Mesenchymal stem cell (in vitro differentiated cells and primary cell): Measurements from ENCODE around the gene C1orf53.
A peak's percentile ranks its signal among the peaks of the same experiment; 100 is the strongest.

Experiments used
- DNase-seq: peaks from one replicate; pipeline ENCODE4 v3.0.0-alpha.2; 2013
- H2AFZ ChIP-seq: one replicate; pipeline ENCODE4 v1.6.1; 2013; ENCODE audit warnings: low read depth, mild to moderate bottlenecking, control low read depth, inconsistent platforms, low read length, moderate library complexity
- H2AK5ac ChIP-seq: 2 replicates; pipeline ENCODE4 v1.6.1; 2013; ENCODE audit warnings: low read length, moderate library complexity, mild to moderate bottlenecking, inconsistent platforms; ENCODE audit not compliant: severe bottlenecking
- H2BK120ac ChIP-seq: one replicate; pipeline ENCODE4 v1.6.1; 2013; ENCODE audit warnings: low read depth, mild to moderate bottlenecking, inconsistent platforms, low read length, moderate library complexity
- H2BK12ac ChIP-seq, 2 experiments: one replicate each; pipeline ENCODE4 v1.6.1; 2013; ENCODE audit warnings: inconsistent platforms in 2 of 2, low read length in 2 of 2, mild to moderate bottlenecking in 2 of 2, moderate library complexity in 2 of 2, control low read depth in 1 of 2
- H2BK15ac ChIP-seq: one replicate; pipeline ENCODE4 v1.6.1; 2013; ENCODE audit warnings: mild to moderate bottlenecking, low read depth, inconsistent platforms; ENCODE audit not compliant: poor library complexity, severe bottlenecking
- H2BK5ac ChIP-seq: 2 replicates; pipeline ENCODE4 v1.6.1; 2013; ENCODE audit warnings: low read depth, mild to moderate bottlenecking, low read length, control low read depth, inconsistent platforms; ENCODE audit not compliant: poor library complexity, severe bottlenecking
- H3K14ac ChIP-seq, 2 experiments: one replicate each; pipeline ENCODE4 v1.6.1; 2013; ENCODE audit warnings: inconsistent platforms in 2 of 2, low read length in 2 of 2, control low read depth in 1 of 2, mild to moderate bottlenecking in 1 of 2, moderate library complexity in 1 of 2
- H3K18ac ChIP-seq, 2 experiments: one replicate each; pipeline ENCODE4 v1.6.1; 2013; ENCODE audit warnings: inconsistent platforms in 2 of 2, low read length in 2 of 2, control low read depth in 1 of 2, low read depth in 1 of 2, mild to moderate bottlenecking in 1 of 2
- H3K23ac ChIP-seq, 2 experiments: one replicate each; pipeline ENCODE4 v1.6.1; 2013; ENCODE audit warnings: inconsistent platforms in 2 of 2, low read length in 2 of 2, mild to moderate bottlenecking in 2 of 2, moderate library complexity in 2 of 2, control low read depth in 1 of 2
- H3K27ac ChIP-seq: 2 replicates; pipeline ENCODE4 v1.5.1; 2013; ENCODE audit warnings: mild to moderate bottlenecking, moderate library complexity, low read length, control low read depth, inconsistent platforms; ENCODE audit not compliant: poor library complexity, severe bottlenecking
- H3K27me3 ChIP-seq, 2 experiments: 2 replicates each; pipeline versions ENCODE4 v1.6.1 to v1.7.0; 2013; ENCODE audit warnings: low read length in 2 of 2, mild to moderate bottlenecking in 2 of 2, moderate library complexity in 2 of 2, control low read depth in 1 of 2, inconsistent platforms in 1 of 2; ENCODE audit not compliant: control insufficient read depth in 1 of 2, insufficient read depth in 1 of 2
- H3K36me3 ChIP-seq, 2 experiments: 2 replicates each; pipeline versions ENCODE4 v1.6.1 to v1.7.0; 2013; ENCODE audit warnings: low read length in 2 of 2, control low read depth in 1 of 2, inconsistent platforms in 1 of 2, low read depth in 1 of 2, mild to moderate bottlenecking in 1 of 2; ENCODE audit not compliant: insufficient read depth in 2 of 2, control insufficient read depth in 1 of 2
- H3K4ac ChIP-seq, 2 experiments: one replicate each; pipeline ENCODE4 v1.6.1; 2013; ENCODE audit warnings: inconsistent platforms in 2 of 2, low read length in 2 of 2, mild to moderate bottlenecking in 2 of 2, moderate library complexity in 2 of 2, control low read depth in 1 of 2, low read depth in 1 of 2
- H3K4me1 ChIP-seq: 2 replicates; pipeline ENCODE4 v1.6.1; 2013; ENCODE audit warnings: low read depth, low read length, control low read depth; ENCODE audit not compliant: control insufficient read depth, insufficient read depth
- H3K4me2 ChIP-seq: 2 replicates; pipeline ENCODE4 v1.6.1; 2013; ENCODE audit warnings: low read length, mild to moderate bottlenecking, inconsistent platforms; ENCODE audit not compliant: poor library complexity, severe bottlenecking
- H3K4me3 ChIP-seq, 2 experiments: 2 replicates each; pipeline versions ENCODE4 v1.5.1 to v1.7.0; 2013; ENCODE audit warnings: low read length in 2 of 2, mild to moderate bottlenecking in 2 of 2, control low read depth in 1 of 2, low read depth in 1 of 2; ENCODE audit not compliant: insufficient read depth in 1 of 2
- H3K79me1 ChIP-seq: replicated peaks from 2 replicates; pipeline ENCODE4 v1.6.1; 2013; ENCODE audit warnings: mild to moderate bottlenecking, control low read depth, low read length, inconsistent platforms; ENCODE audit not compliant: poor library complexity, severe bottlenecking
- H3K9ac ChIP-seq: 2 replicates; pipeline ENCODE4 v1.7.0; 2013; ENCODE audit warnings: mild to moderate bottlenecking, low read length, moderate library complexity
- H3K9me3 ChIP-seq: 2 replicates; pipeline ENCODE4 v1.7.0; 2013; ENCODE audit warnings: mild to moderate bottlenecking, low read length; ENCODE audit not compliant: control insufficient read depth
- H4K8ac ChIP-seq: one replicate; pipeline ENCODE4 v1.6.1; 2013; ENCODE audit warnings: inconsistent platforms, mild to moderate bottlenecking, low read length, moderate library complexity
- H4K91ac ChIP-seq: one replicate; pipeline ENCODE4 v1.6.1; 2013; ENCODE audit warnings: mild to moderate bottlenecking, low read length, inconsistent platforms
- WGBS: methylation state at CpG from one replicate; pipeline ENCODE4 v1.1.7; 2013; ENCODE audit warnings: mixed read lengths; 5-methylcytosine and 5-hydroxymethylcytosine counted together

The C1orf53 gene

DNA sequence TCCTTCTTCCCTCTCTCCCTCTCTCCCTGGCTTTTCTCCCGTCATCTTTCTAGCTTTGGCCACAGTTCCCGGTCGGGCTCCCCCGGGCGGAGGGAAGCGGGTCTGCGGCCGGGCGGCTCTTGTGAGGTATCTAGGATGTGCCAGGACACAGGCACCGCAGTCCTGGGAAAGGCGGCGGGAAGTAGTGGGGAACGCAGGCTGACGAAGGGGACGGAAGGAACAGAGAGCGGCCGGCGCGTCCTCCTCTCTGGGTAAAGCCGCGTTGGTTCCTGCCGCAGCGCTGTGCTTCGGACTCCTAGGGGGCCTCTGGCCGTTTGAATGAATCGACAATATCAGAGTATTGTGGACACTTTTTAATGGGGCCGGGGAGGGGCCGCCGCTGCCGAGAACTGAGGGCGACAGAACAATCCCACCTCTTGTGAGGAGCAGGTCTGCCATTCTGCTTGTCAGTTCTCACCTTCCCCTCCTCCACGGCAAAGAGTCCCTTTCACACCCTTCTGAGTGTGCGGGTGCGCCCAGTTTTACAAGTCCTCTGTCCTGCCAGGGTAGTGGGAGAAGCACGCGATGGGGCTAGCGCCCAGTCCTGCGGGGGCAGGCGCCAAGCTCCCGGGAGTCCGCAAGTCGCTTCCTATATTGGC is 13.6 kb downstream of the C1orf53 start:
- no peak overlapping the region for H2BK5ac ChIP-seq
- WGBS, result under 1% methylated on average over 38 of the region's 42 CpGs
- DNase-seq, result peak; percentile 68
- H3K4me3 ChIP-seq, result peak overlapping the region in 1 of 2 experiments; percentile 66
- H4K8ac ChIP-seq, result peak overlapping the region; percentile 2
- peaks cover under 1% of the 10 kb centered on the region for H3K9me3 ChIP-seq
- H3K4ac ChIP-seq, result no peak overlapping the region
- H3K4me1 ChIP-seq, result peaks cover 44% of the 10 kb centered on the region
- H2AFZ ChIP-seq, result no peak overlapping the region
- no peak overlapping the region for H3K27ac ChIP-seq
- no peaks in the 10 kb centered on the region for H3K79me1 ChIP-seq
- H3K4me2 ChIP-seq, result peak overlapping the region; percentile 82
- no peak overlapping the region for H3K18ac ChIP-seq
- no peak overlapping the region for H2AK5ac ChIP-seq
- no peak overlapping the region for H3K14ac ChIP-seq
- H3K23ac ChIP-seq, result peak overlapping the region in 1 of 2 experiments; percentile 51
- no peak overlapping the region for H3K9ac ChIP-seq
- no peak overlapping the region for H2BK15ac ChIP-seq
- no peak overlapping the region for H2BK12ac ChIP-seq
- no peaks in the 10 kb centered on the region for H3K36me3 ChIP-seq
- no peak overlapping the region for H2BK120ac ChIP-seq
- no peak overlapping the region for H4K91ac ChIP-seq
- peaks cover 99 to 100% of the 10 kb centered on the region in 2 experiments for H3K27me3 ChIP-seq

DNA sequence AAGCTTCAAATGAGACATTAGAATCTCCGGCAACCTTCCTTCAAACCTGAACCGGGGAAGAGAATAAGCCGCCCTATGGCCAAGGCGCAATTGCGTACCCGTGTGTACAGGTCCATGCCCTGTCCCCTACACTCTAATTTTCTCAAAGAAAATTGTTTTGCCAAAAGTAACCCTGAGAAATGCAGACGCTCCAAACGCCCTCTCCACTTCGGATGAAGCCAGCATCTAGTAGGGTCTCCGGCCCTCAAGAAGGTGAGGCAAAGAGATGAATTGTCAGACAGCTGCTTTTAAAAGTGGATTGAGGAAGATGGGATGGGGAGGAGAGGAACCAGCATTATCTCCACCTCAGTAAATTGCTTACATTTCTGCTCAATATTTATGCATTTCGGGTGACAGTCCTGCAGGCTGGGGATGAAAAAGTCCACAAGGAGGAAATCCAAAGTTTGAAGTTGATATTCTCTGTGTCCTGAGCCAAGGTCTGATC is 14.1 kb downstream of the C1orf53 start:
- no peaks in the 10 kb centered on the region for H3K36me3 ChIP-seq
- no peak overlapping the region for H3K4ac ChIP-seq
- no peak overlapping the region for H2AFZ ChIP-seq
- no peak overlapping the region for H2BK120ac ChIP-seq
- H2BK15ac ChIP-seq, result no peak overlapping the region
- no peaks in the 10 kb centered on the region for H3K79me1 ChIP-seq
- peak overlapping the region in 1 of 2 experiments; percentile 66 for H3K4me3 ChIP-seq
- no peak overlapping the region for H3K14ac ChIP-seq
- H2AK5ac ChIP-seq, result no peak overlapping the region
- H4K91ac ChIP-seq, result no peak overlapping the region
- no peak overlapping the region for H2BK12ac ChIP-seq
- H2BK5ac ChIP-seq, result no peak overlapping the region
- DNase-seq, result no peak
- peak overlapping the region; percentile 82 for H3K4me2 ChIP-seq
- H3K23ac ChIP-seq, result peak overlapping the region in 1 of 2 experiments; percentile 51
- WGBS, result 6% methylated on average over 10 of the region's 11 CpGs
- no peak overlapping the region for H3K18ac ChIP-seq
- no peak overlapping the region for H4K8ac ChIP-seq
- H3K9ac ChIP-seq, result no peak overlapping the region
- peaks cover 99 to 100% of the 10 kb centered on the region in 2 experiments for H3K27me3 ChIP-seq
- H3K9me3 ChIP-seq, result peaks cover 4% of the 10 kb centered on the region
- no peak overlapping the region for H3K27ac ChIP-seq
- H3K4me1 ChIP-seq, result peaks cover 44% of the 10 kb centered on the region

DNA sequence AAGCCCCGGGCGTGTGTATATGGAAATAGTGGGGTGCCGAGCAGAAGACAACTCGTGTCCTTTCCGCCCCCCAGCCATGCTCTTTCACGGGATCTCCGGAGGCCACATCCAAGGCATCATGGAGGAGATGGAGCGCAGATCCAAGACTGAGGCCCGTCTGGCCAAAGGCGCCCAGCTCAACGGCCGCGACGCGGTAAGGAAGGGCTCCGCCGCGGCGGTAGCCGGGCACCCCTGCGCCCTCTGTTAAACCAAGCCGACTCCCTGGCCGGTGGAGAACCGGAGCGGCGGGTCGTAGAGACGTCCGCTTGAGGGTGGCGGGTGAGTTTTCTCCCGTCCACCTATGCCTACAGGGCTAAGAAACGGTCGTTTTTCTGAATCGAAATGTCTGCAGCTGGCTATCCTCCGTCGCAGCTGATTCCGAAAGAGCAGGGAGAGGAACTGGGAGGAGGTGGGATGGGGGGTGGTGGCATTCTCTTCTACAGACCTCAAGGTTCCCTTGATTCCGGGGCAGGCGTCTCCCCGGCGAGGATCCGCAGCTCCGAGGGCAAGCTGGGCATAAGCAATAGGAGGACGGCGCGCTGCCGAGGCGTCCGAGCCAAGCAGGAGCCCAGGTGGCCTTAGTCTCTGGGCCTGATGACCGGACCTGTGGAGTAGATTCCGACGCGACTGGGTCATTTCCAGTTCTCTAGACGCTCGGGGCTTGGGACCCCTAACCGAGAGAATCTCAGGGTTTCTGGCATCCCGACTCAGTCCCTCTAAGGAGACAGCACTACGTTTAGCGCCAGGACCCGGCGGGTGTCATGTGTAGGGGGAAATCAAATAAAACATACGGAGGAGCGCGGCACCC is 15.6 kb downstream of the C1orf53 start:
- Histone ChIP-seq H4K91ac (no peak overlapping the region), H2BK5ac (no peak overlapping the region)

DNA sequence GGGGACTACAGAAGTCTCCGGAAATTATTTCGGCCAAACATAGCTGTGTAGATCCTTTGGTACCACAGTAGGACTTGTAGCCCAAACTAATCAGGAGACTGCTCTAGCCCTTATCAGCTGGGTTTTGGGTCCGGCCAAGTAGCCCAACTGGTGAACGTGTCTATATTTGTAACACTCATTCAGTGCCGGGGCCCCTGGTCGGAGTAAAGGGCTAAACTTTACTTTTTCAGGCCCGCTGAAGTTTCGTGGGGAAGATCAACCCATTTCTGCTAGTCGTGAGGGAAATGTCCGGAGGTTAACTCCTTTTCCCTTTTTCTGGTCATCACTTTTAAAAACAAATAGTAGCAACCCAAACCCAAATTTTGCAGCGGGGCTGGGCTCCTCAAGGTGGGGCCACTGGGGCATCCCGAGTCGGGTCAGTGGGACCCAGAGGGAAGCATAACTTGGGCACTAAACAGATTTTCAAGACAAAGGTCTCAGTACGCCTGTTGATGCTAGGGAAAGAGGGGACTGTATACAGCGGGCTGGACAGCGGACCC is 16.4 kb downstream of the C1orf53 start:
- H3K9ac ChIP-seq, result no peak overlapping the region
- H2BK12ac ChIP-seq, result no peak overlapping the region
- H3K4ac ChIP-seq, result no peak overlapping the region
- no peak overlapping the region for H2AK5ac ChIP-seq
- H2BK5ac ChIP-seq, result no peak overlapping the region
- H3K14ac ChIP-seq, result no peak overlapping the region
- H4K8ac ChIP-seq, result no peak overlapping the region
- no peak for DNase-seq
- no peak overlapping the region for H3K23ac ChIP-seq
- 3% methylated on average over 16 of the region's 16 CpGs for WGBS
- H3K79me1 ChIP-seq, result no peaks in the 10 kb centered on the region
- no peaks in the 10 kb centered on the region for H3K36me3 ChIP-seq
- peaks cover 30% of the 10 kb centered on the region for H3K4me1 ChIP-seq
- H3K27ac ChIP-seq, result no peak overlapping the region
- H2BK15ac ChIP-seq, result no peak overlapping the region
- no peak overlapping the region for H4K91ac ChIP-seq
- H3K4me3 ChIP-seq, result no peak overlapping the region
- H3K9me3 ChIP-seq, result peaks cover 4% of the 10 kb centered on the region
- H3K18ac ChIP-seq, result no peak overlapping the region
- H3K27me3 ChIP-seq, result peaks cover 93 to 95% of the 10 kb centered on the region in 2 experiments
- no peak overlapping the region for H2BK120ac ChIP-seq
- H3K4me2 ChIP-seq, result no peak overlapping the region
- H2AFZ ChIP-seq, result no peak overlapping the region

More for the DNA sequence above, 15.6 kb downstream of the C1orf53 start:
- H2AK5ac ChIP-seq, result no peak overlapping the region
- H3K23ac ChIP-seq, result peak overlapping the region in 1 of 2 experiments; percentile 61
- no peaks in the 10 kb centered on the region for H3K36me3 ChIP-seq
- peak overlapping the region; percentile 73 for H3K4me2 ChIP-seq
- H3K79me1 ChIP-seq, result no peaks in the 10 kb centered on the region
- H2BK12ac ChIP-seq, result no peak overlapping the region
- H3K9me3 ChIP-seq, result peaks cover 4% of the 10 kb centered on the region
- no peak overlapping the region for H3K27ac ChIP-seq
- peaks cover 32% of the 10 kb centered on the region for H3K4me1 ChIP-seq
- no peak overlapping the region for H3K4ac ChIP-seq
- H2BK15ac ChIP-seq, result no peak overlapping the region
- no peak overlapping the region for H2BK120ac ChIP-seq
- WGBS, result 2% methylated on average over 59 of the region's 64 CpGs
- peaks cover 99 to 100% of the 10 kb centered on the region in 2 experiments for H3K27me3 ChIP-seq
- peak overlapping the region; percentile 9 to 66 for H3K4me3 ChIP-seq
- H3K14ac ChIP-seq, result no peak overlapping the region
- no peak overlapping the region for H2AFZ ChIP-seq
- H4K8ac ChIP-seq, result no peak overlapping the region
- H3K9ac ChIP-seq, result no peak overlapping the region
- peak; percentile 43 for DNase-seq
- H3K18ac ChIP-seq, result no peak overlapping the region
